H9 (cell line): ENCODE measurements around the gene SH3RF3. TPM values are rescaled to one million over a fixed set of nuclear protein-coding genes. Genes with fewer than 3 reads are reported as not detected.

Source experiments
- DNase-seq: peaks from one replicate; pipeline ENCODE4 v3.0.0-alpha.2; 2017
- H2AFZ ChIP-seq: one replicate; pipeline ENCODE4 v1.6.1; 2013; ENCODE audit warnings: mild to moderate bottlenecking, low read length, control low read depth, moderate library complexity
- H2AK5ac ChIP-seq: 2 replicates; pipeline ENCODE4 v1.6.1; 2013; ENCODE audit warnings: low read length, control low read depth, mixed read lengths; ENCODE audit not compliant: insufficient read length
- H2BK120ac ChIP-seq: one replicate; pipeline ENCODE4 v1.6.1; 2013; ENCODE audit warnings: low read depth, mild to moderate bottlenecking, low read length, control low read depth, inconsistent platforms; ENCODE audit not compliant: poor library complexity, severe bottlenecking
- H2BK12ac ChIP-seq: 2 replicates; pipeline ENCODE4 v1.6.1; 2013; ENCODE audit warnings: low read length, control low read depth, mixed read lengths, low read depth; ENCODE audit not compliant: insufficient read length
- H2BK15ac ChIP-seq: 2 replicates; pipeline ENCODE4 v1.6.1; 2013; ENCODE audit warnings: low read depth, low read length, control low read depth
- H2BK20ac ChIP-seq: one replicate; pipeline ENCODE4 v1.6.1; 2013; ENCODE audit warnings: low read depth, mild to moderate bottlenecking, low read length, control low read depth, inconsistent platforms; ENCODE audit not compliant: poor library complexity, severe bottlenecking
- H2BK5ac ChIP-seq: 2 replicates; pipeline ENCODE4 v1.6.1; 2013; ENCODE audit warnings: low read length, control low read depth, mixed read lengths; ENCODE audit not compliant: insufficient read length
- H3K14ac ChIP-seq: 2 replicates; pipeline ENCODE4 v1.6.1; 2013; ENCODE audit warnings: low read length, control low read depth; ENCODE audit not compliant: insufficient read depth
- H3K18ac ChIP-seq: 2 replicates; pipeline ENCODE4 v1.6.1; 2013; ENCODE audit warnings: low read depth, mild to moderate bottlenecking, mixed read lengths, low read length, control low read depth; ENCODE audit not compliant: insufficient read length
- H3K23ac ChIP-seq: 2 replicates; pipeline ENCODE4 v1.6.1; 2013; ENCODE audit warnings: low read length, control low read depth, mixed read lengths, low read depth; ENCODE audit not compliant: insufficient read length
- H3K23me2 ChIP-seq: 2 replicates; pipeline ENCODE4 v1.6.1; 2013; ENCODE audit warnings: low read depth, mild to moderate bottlenecking, mixed read lengths, low read length, control low read depth; ENCODE audit not compliant: insufficient read length, poor library complexity, severe bottlenecking
- H3K27ac ChIP-seq: 2 replicates; pipeline ENCODE4 v1.5.1; 2013; ENCODE audit warnings: low read length, control low read depth, mixed read lengths, low read depth; ENCODE audit not compliant: insufficient read length
- H3K27me3 ChIP-seq: 2 replicates; pipeline ENCODE4 v1.6.1; 2013; ENCODE audit warnings: low read length, control low read depth, inconsistent platforms; ENCODE audit not compliant: insufficient read depth
- H3K4ac ChIP-seq: 2 replicates; pipeline ENCODE4 v1.6.1; 2013; ENCODE audit warnings: low read depth, mild to moderate bottlenecking, control low read depth, inconsistent platforms, low read length, moderate library complexity
- H3K4me1 ChIP-seq: 2 replicates; pipeline ENCODE4 v1.6.1; 2013; ENCODE audit warnings: low read length, control low read depth, inconsistent platforms; ENCODE audit not compliant: insufficient read depth
- H3K4me2 ChIP-seq: 2 replicates; pipeline ENCODE4 v1.6.1; 2013; ENCODE audit warnings: low read length, control low read depth, mixed read lengths; ENCODE audit not compliant: insufficient read length, insufficient read depth
- H3K56ac ChIP-seq: 2 replicates; pipeline ENCODE4 v1.6.1; 2013; ENCODE audit warnings: low read depth, mild to moderate bottlenecking, mixed read lengths, low read length, control low read depth; ENCODE audit not compliant: insufficient read length
- H3K79me1 ChIP-seq: 2 replicates; pipeline ENCODE4 v1.6.1; 2013; ENCODE audit warnings: low read depth, mild to moderate bottlenecking, moderate library complexity, low read length, control low read depth, inconsistent platforms; ENCODE audit not compliant: insufficient read depth, poor library complexity, severe bottlenecking
- H3K79me2 ChIP-seq: 2 replicates; pipeline ENCODE4 v1.6.1; 2013; ENCODE audit warnings: low read length, control low read depth, inconsistent platforms; ENCODE audit not compliant: insufficient read depth
- H3K9ac ChIP-seq: 2 replicates; pipeline ENCODE4 v1.6.1; 2013; ENCODE audit warnings: low read length, control low read depth, mixed read lengths; ENCODE audit not compliant: insufficient read length; ENCODE audit errors: extremely low read depth
- H3K9me3 ChIP-seq: one replicate; pipeline ENCODE4 v1.6.1; 2013; ENCODE audit warnings: low read depth, low read length, inconsistent platforms; ENCODE audit not compliant: control insufficient read depth
- H3T11ph ChIP-seq: one replicate; pipeline ENCODE4 v1.6.1; 2013; ENCODE audit warnings: mild to moderate bottlenecking, low read length, control low read depth, inconsistent platforms
- H4K20me1 ChIP-seq: one replicate; pipeline ENCODE4 v1.6.1; 2013; ENCODE audit not compliant: control insufficient read depth, insufficient read length, insufficient read depth
- H4K5ac ChIP-seq: 2 replicates; pipeline ENCODE4 v1.6.1; 2013; ENCODE audit warnings: low read depth, mild to moderate bottlenecking, mixed read lengths, low read length, control low read depth; ENCODE audit not compliant: insufficient read length
- H4K8ac ChIP-seq: replicated peaks from 2 replicates; pipeline ENCODE4 v1.6.1; 2013; ENCODE audit warnings: low read length, control low read depth, mixed read lengths, low read depth; ENCODE audit not compliant: insufficient read length
- H4K91ac ChIP-seq: 2 replicates; pipeline ENCODE4 v1.6.1; 2013; ENCODE audit warnings: low read depth, mild to moderate bottlenecking, moderate library complexity, mixed read lengths, low read length, control low read depth; ENCODE audit not compliant: insufficient read length
- H3K27ac Mint-ChIP-seq, 3 experiments: 2 replicates in 2 of 3; 3 replicates in 1 of 3; pipeline ENCODE4 v1.8.0; 2020 to 2021; ENCODE audit warnings: mixed read lengths in 3 of 3, mild to moderate bottlenecking in 1 of 3, moderate library complexity in 1 of 3
- H3K27me3 Mint-ChIP-seq: 2 replicates; pipeline ENCODE4 v1.8.0; 2021; ENCODE audit warnings: low read depth, mild to moderate bottlenecking, moderate library complexity, mixed read lengths
- H3K36me3 Mint-ChIP-seq, 3 experiments: 2 replicates in 2 of 3; 3 replicates in 1 of 3; pipeline ENCODE4 v1.8.0; 2020 to 2021; ENCODE audit warnings: low read depth in 3 of 3, mixed read lengths in 3 of 3; ENCODE audit not compliant: insufficient read depth in 1 of 3
- H3K4me1 Mint-ChIP-seq, 2 experiments: 2 replicates each; pipeline ENCODE4 v1.8.0; 2020; ENCODE audit warnings: mixed read lengths in 2 of 2
- H3K4me3 Mint-ChIP-seq, 2 experiments: 2 replicates in 1 of 2; 3 replicates in 1 of 2; pipeline ENCODE4 v1.8.0; 2020 to 2021; ENCODE audit warnings: mild to moderate bottlenecking in 2 of 2, mixed read lengths in 2 of 2, moderate library complexity in 1 of 2
- H3K9me3 Mint-ChIP-seq, 2 experiments: 2 replicates in 1 of 2; 3 replicates in 1 of 2; pipeline ENCODE4 v1.8.0; 2020; ENCODE audit warnings: mild to moderate bottlenecking in 2 of 2, mixed read lengths in 2 of 2, moderate library complexity in 1 of 2
- CTCF ChIP-seq: fragments of 200-600 bp; sonication (generic); conservative IDR thresholded peaks from 3 replicates; pipeline ENCODE4 v1.8.0; 2021; ENCODE audit warnings: antibody characterized with exemption, mild to moderate bottlenecking
- WGBS: extraction: QIAGEN DNeasy Blood & Tissue Kit; methylation state at CpG from one replicate; pipeline ENCODE4 v1.1.7; 2013; ENCODE audit warnings: missing lambda C conversion rate, low lambda C conversion rate, mixed read lengths; ENCODE audit not compliant: insufficient read length; ENCODE audit errors: extremely low coverage; 5-methylcytosine and 5-hydroxymethylcytosine counted together
- total RNA-seq: library from RNA; stranded (reverse); gene quantifications from 2 replicates; pipeline ENCODE4 v1.2.1, GENCODE V29; 2021

SH3RF3 gene
- total RNA-seq, 1 experiment from 2014 or later = 0.46 TPM

- H2BK20ac ChIP-seq = no peak overlapping the region
- TF ChIP-seq CTCF = no peak; the same call in 2 of the 3 replicates
- H2BK5ac ChIP-seq = no peak overlapping the region
- H2AK5ac ChIP-seq = no peak overlapping the region
- H3K27ac Mint-ChIP-seq = no peak overlapping the region
- no peak overlapping the region for H2AFZ ChIP-seq
- H3K23ac ChIP-seq = no peak overlapping the region
- H3K4me3 Mint-ChIP-seq = no peak overlapping the region
- H2BK15ac ChIP-seq = no peak overlapping the region
- H3K4ac ChIP-seq = no peak overlapping the region
- no peak overlapping the region for H3K18ac ChIP-seq
- H3K9me3 ChIP-seq = no peaks in the 10 kb centered on the region
- H3T11ph ChIP-seq = no peak overlapping the region
- no peaks in the 10 kb centered on the region for H3K79me2 ChIP-seq
- no peak overlapping the region for H4K8ac ChIP-seq
- no peak overlapping the region for H2BK120ac ChIP-seq
- peaks cover 11 to 30% (median 25%) of the 10 kb centered on the region in 3 experiments for H3K36me3 Mint-ChIP-seq
- H3K4me1 Mint-ChIP-seq = peaks cover 0 to 2% of the 10 kb centered on the region in 2 experiments; a peak in 1 of 4 replicates
- peaks cover 3 to 4% of the 10 kb centered on the region in 2 experiments; a peak in 3 of 5 replicates for H3K9me3 Mint-ChIP-seq
- no peak overlapping the region for H2BK12ac ChIP-seq
- WGBS = no CpG with 5 or more reads among the region's 2 CpGs
- H3K79me1 ChIP-seq = no peaks in the 10 kb centered on the region
- no peak overlapping the region for H4K5ac ChIP-seq
- no peaks in the 10 kb centered on the region; the same call in 1 of the 2 replicates for H3K4me1 ChIP-seq
- no peak overlapping the region for H3K9ac ChIP-seq
- DNase-seq = no peak
- H3K4me2 ChIP-seq = no peak overlapping the region
- H3K23me2 ChIP-seq = no peaks in the 10 kb centered on the region
- no peaks in the 10 kb centered on the region for H3K27me3 ChIP-seq
- no peaks in the 10 kb centered on the region for H4K20me1 ChIP-seq
- no peak overlapping the region for H3K56ac ChIP-seq
- no peak overlapping the region for H4K91ac ChIP-seq
- H3K14ac ChIP-seq = no peak overlapping the region
- H3K27ac ChIP-seq = no peak overlapping the region
- no peaks in the 10 kb centered on the region for H3K27me3 Mint-ChIP-seq
Observed at GRCh38 chr2:109547280-109547679, 418.3 kb downstream of the SH3RF3 start.
